Activated T-cell treated with anti-CD3 and anti-CD28 coated beads, Interleukin-2, amount 50 U/mL, for 1 hour (primary cell): ENCODE measurements around the gene RBP3.

Source experiments
- DNase-seq: peaks from one replicate; pipeline ENCODE4 v3.0.0-alpha.2; 2020

The RBP3 gene

GRCh38 chr10:47320812-47321211 is 27.4 kb upstream of the RBP3 start:
- no peak for DNase-seq

- no peak for DNase-seq
These were observed 26.5 kb upstream of the RBP3 start for GRCh38 chr10:47321521-47322195.

- DNase-seq, result no peak
These were observed 25.7 kb upstream of the RBP3 start, which contains the start of gene GDF2 for GRCh38 chr10:47322300-47323061. TSS of gene GDF2 (plus strand) at chr10:47322454. CDS start at chr10:47322669, 215 bp downstream.

- DNase-seq, result no peak
These were observed 25.1 kb upstream of the RBP3 start for GRCh38 chr10:47323087-47323486.

GRCh38 chr10:47323636-47324296 is 24.4 kb upstream of the RBP3 start:
- DNase-seq, result no peak

- DNase-seq, result no peak
These were observed 22.6 kb upstream of the RBP3 start for GRCh38 chr10:47325303-47326291.

GRCh38 chr10:47326306-47326926 is 21.7 kb upstream of the RBP3 start:
- no peak for DNase-seq

GRCh38 chr10:47326927-47327330 is 21.2 kb upstream of the RBP3 start:
- no peak for DNase-seq

- DNase-seq, result no peak
These were observed 18.3 kb upstream of the RBP3 start for GRCh38 chr10:47329855-47330254.

- DNase-seq, result no peak
These were observed 17.8 kb upstream of the RBP3 start for GRCh38 chr10:47330366-47330765.

- no peak for DNase-seq
These were observed 17.4 kb upstream of the RBP3 start for GRCh38 chr10:47330804-47331203.

GRCh38 chr10:47331491-47331890 is 16.7 kb upstream of the RBP3 start:
- DNase-seq, result no peak

- no peak for DNase-seq
These were observed 16.2 kb upstream of the RBP3 start for GRCh38 chr10:47331954-47332353.

- DNase-seq, result no peak
These were observed 15.8 kb upstream of the RBP3 start for GRCh38 chr10:47332371-47332770.

GRCh38 chr10:47332946-47333345 is 15.2 kb upstream of the RBP3 start:
- DNase-seq, result no peak

GRCh38 chr10:47333532-47333931 is 14.6 kb upstream of the RBP3 start:
- no peak for DNase-seq

GRCh38 chr10:47334466-47335295 is 13.5 kb upstream of the RBP3 start:
- no peak for DNase-seq

GRCh38 chr10:47335906-47336305 is 12.3 kb upstream of the RBP3 start:
- DNase-seq, result no peak

- no peak for DNase-seq
These were observed 11.6 kb upstream of the RBP3 start for GRCh38 chr10:47336387-47337134.

GRCh38 chr10:47337310-47337709 is 10.9 kb upstream of the RBP3 start:
- DNase-seq, result no peak
